Panc1 (cell line): Measurements from ENCODE around the gene CAST.

Experiments used
- SIN3A ChIP-seq: IDR thresholded peaks from 2 replicates; pipeline ENCODE4 v1.6.1; 2012; ENCODE audit warnings: low read depth, mild to moderate bottlenecking, low read length, moderate library complexity, borderline replicate concordance; ENCODE audit not compliant: insufficient read depth
- TF ChIP-seq, protein P1 (sequence below): fragments of 450-650 bp; IDR thresholded peaks from 2 replicates; pipeline ENCODE4 v1.5.1; 2017; ENCODE audit warnings: mild to moderate bottlenecking

DNA sequence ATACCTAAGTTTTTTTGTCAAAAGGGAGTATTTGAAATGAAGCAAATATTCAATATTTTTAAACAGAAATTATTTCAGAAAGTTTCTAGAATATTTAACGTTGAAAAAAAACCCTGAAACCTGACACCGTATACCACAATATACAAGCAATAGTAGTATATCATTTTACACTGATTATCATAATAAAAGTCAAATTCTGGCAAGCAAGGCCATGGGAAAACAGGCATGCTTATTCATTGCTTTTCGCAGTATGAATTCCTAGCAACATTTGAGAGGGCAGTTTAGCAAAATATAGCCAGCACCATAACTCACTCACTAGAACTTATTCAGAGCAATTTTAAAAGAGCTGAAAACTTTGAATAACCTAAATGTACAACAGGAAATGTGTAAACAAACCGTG, 99.4 kb downstream of the CAST start:
- no peak for TF ChIP-seq SIN3A
- TF ChIP-seq, protein P1, sequence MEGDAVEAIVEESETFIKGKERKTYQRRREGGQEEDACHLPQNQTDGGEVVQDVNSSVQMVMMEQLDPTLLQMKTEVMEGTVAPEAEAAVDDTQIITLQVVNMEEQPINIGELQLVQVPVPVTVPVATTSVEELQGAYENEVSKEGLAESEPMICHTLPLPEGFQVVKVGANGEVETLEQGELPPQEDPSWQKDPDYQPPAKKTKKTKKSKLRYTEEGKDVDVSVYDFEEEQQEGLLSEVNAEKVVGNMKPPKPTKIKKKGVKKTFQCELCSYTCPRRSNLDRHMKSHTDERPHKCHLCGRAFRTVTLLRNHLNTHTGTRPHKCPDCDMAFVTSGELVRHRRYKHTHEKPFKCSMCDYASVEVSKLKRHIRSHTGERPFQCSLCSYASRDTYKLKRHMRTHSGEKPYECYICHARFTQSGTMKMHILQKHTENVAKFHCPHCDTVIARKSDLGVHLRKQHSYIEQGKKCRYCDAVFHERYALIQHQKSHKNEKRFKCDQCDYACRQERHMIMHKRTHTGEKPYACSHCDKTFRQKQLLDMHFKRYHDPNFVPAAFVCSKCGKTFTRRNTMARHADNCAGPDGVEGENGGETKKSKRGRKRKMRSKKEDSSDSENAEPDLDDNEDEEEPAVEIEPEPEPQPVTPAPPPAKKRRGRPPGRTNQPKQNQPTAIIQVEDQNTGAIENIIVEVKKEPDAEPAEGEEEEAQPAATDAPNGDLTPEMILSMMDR = no peak
